NB4 (cell line): ENCODE measurements around the gene MXI1.
A peak's percentile ranks its signal among the peaks of the same experiment; 100 is the strongest.

Source experiments
- DNase-seq: peaks from one replicate; pipeline ENCODE4 v3.0.0; 2010; ENCODE audit warnings: low read depth
- H3K4me3 ChIP-seq: one replicate; pipeline ENCODE4 v1.5.1; 2011; ENCODE audit warnings: mild to moderate bottlenecking, low read depth, low read length, moderate library complexity
- MAX ChIP-seq: IDR thresholded peaks from 2 replicates; pipeline ENCODE4 v1.6.1; 2011; ENCODE audit warnings: low read depth, low read length
- MYC ChIP-seq: IDR thresholded peaks from 2 replicates; pipeline ENCODE4 v1.6.1; 2011; ENCODE audit warnings: low read depth, low read length
- POLR2A ChIP-seq: IDR thresholded peaks from 2 replicates; pipeline ENCODE4 v1.6.1; 2011; ENCODE audit warnings: mild to moderate bottlenecking; ENCODE audit not compliant: insufficient read length; ENCODE audit errors: extremely low read depth
- TF ChIP-seq, protein P1 (sequence below): IDR thresholded peaks from one replicate; pipeline ENCODE4 v1.5.1; 2012; ENCODE audit warnings: low read depth, low read length

Gene MXI1

GRCh38 chr10:110207011-110207804, at the start of gene MXI1:
Gene MXI1 (plus strand): TSS chr10:110207605. CDS start chr10:110207809, 204 bp downstream.
- peak; percentile 45; the same call in 1 of the 2 replicates for TF ChIP-seq MAX
- TF ChIP-seq MYC: no peak; the same call in 1 of the 2 replicates
- TF ChIP-seq, protein P1, sequence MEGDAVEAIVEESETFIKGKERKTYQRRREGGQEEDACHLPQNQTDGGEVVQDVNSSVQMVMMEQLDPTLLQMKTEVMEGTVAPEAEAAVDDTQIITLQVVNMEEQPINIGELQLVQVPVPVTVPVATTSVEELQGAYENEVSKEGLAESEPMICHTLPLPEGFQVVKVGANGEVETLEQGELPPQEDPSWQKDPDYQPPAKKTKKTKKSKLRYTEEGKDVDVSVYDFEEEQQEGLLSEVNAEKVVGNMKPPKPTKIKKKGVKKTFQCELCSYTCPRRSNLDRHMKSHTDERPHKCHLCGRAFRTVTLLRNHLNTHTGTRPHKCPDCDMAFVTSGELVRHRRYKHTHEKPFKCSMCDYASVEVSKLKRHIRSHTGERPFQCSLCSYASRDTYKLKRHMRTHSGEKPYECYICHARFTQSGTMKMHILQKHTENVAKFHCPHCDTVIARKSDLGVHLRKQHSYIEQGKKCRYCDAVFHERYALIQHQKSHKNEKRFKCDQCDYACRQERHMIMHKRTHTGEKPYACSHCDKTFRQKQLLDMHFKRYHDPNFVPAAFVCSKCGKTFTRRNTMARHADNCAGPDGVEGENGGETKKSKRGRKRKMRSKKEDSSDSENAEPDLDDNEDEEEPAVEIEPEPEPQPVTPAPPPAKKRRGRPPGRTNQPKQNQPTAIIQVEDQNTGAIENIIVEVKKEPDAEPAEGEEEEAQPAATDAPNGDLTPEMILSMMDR: no peak
- peak; percentile 62 for TF ChIP-seq POLR2A
- peak; percentile 92 for DNase-seq
- peak within 1 kb of the TSS; percentile 81 for H3K4me3 ChIP-seq

- no peak overlapping the region for H3K4me3 ChIP-seq
- DNase-seq: no peak
- TF ChIP-seq, protein P1: no peak
- TF ChIP-seq MYC (no peak), POLR2A (no peak), MAX (no peak)
Measured at GRCh38 chr10:110158051-110159005, 49.1 kb upstream of the MXI1 start.

DNA sequence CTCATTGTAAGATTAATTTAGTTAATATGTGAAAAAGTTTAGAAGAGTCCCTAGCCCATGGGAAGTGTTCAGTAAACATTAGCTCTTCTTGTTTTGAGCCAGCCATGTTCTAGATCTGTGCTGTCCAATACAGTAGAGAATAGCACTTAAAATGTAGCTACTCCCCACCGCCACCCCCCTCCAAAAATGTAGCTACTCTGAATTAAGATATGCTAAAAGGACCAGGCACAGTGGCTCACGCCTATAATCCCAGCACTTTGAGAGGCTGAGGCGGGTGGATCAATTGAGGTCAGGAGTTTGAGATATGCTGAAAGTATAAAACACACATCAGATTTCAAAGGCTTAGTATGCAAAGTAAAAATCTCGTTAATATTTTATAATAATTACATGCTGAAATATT, 47.3 kb upstream of the MXI1 start:
- DNase-seq: no peak
- no peak overlapping the region for H3K4me3 ChIP-seq
- TF ChIP-seq MAX (no peak), POLR2A (no peak), MYC (no peak)
- TF ChIP-seq, protein P1: no peak

DNA sequence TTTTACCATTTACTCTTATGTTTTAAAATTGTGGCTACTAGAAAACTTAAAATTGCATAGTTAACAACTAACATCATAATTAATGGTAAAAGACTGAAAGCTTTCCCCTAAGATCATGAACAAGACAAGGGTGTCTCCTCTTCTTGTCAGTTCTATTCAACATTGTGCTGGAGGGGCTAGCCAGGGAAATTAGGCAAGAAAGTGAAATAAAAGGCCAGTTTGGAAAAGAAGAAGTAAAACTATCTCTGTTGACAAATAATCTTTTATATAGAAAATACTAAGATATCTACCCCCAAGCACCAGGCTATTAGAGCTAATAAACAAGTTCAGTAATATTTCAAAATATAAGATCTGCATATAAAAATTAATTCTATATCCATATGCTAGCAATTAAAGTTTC, 46.9 kb upstream of the MXI1 start:
- DNase-seq: no peak
- H3K4me3 ChIP-seq: no peak overlapping the region
- TF ChIP-seq POLR2A (no peak), MYC (no peak), MAX (no peak)
- TF ChIP-seq, protein P1: no peak

DNA sequence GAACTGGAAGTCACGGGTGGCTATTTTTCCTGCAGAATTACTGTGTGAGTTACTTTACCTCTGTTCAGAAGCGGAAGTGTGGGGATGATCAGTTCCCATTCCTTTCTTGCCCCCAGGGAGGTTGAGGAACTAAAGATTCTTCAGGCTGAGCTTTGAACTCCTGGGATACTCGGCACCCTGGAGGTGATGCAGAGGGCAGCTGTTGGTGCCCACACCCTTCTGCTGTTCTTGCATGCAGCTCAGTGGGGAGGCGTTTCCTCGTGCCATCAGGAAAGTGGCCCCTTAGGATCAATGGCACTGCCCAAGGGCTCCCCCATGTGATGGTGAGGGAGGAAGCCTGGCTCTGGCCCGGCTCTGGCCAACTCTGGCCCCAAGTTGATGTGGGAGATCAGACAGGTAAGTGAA, 44.7 kb upstream of the MXI1 start:
- no peak overlapping the region for H3K4me3 ChIP-seq
- DNase-seq: peak; percentile 44
- TF ChIP-seq POLR2A: no peak
- TF ChIP-seq, protein P1: peak; percentile 1
- TF ChIP-seq MAX: no peak
- no peak for TF ChIP-seq MYC
